B cell (primary cell): Measurements from ENCODE around the gene TCF7. TPM values are rescaled to one million over a fixed set of nuclear protein-coding genes. Genes with fewer than 3 reads are reported as not detected.

ENCODE experiments used
- ATAC-seq: fragments of 200-7000 bp; cut with Tn5 transposase; one replicate; pipeline ENCODE4 v1.10.0; 2021; ENCODE audit warnings: low read depth, mild to moderate bottlenecking, moderate number of reproducible peaks, moderate library complexity
- CTCF ChIA-PET: fragments of 350-600 bp; sonication (Branson Sonifier 250); formaldehyde crosslinking; loops from one replicate; lab custom pipeline; 2021; ENCODE audit warnings: antibody characterized with exemption, inconsistent platforms; lab: Charles Lee
- POLR2A ChIA-PET: fragments of 350-600 bp; sonication (Branson Sonifier 250); formaldehyde crosslinking; loops from one replicate; lab custom pipeline; 2021; ENCODE audit warnings: antibody characterized with exemption; lab: Charles Lee
- DNase-seq: peaks from one replicate; pipeline ENCODE4 v3.0.0; 2013
- H2AFZ ChIP-seq: 2 replicates; pipeline ENCODE4 v1.6.1; 2012; ENCODE audit warnings: mild to moderate bottlenecking, low read depth, low read length; ENCODE audit not compliant: insufficient read depth, poor library complexity, severe bottlenecking
- H3K27ac ChIP-seq, 2 donors: 1 replicate in 1 of 2; 2 replicates in 1 of 2; pipeline ENCODE4 v1.5.1; 2012 to 2013; ENCODE audit warnings: low read length in 2 of 2, mild to moderate bottlenecking in 2 of 2, moderate library complexity in 1 of 2
- H3K27me3 ChIP-seq, 4 experiments: fragments of 200-600 bp in 1 of 4; sonication (generic) in 1 of 4; replicated peaks in 1 of 4; 1 replicate in 2 of 4; 2 replicates in 2 of 4; pipeline versions ENCODE4 v1.6.1 to v1.7.0; 2013 to 2016; ENCODE audit warnings: low read length in 3 of 4, mild to moderate bottlenecking in 2 of 4, mixed read lengths in 1 of 4, moderate library complexity in 1 of 4; ENCODE audit not compliant: insufficient read depth in 4 of 4, control insufficient read depth in 3 of 4; ENCODE audit errors: control extremely low read depth in 1 of 4
- H3K36me3 ChIP-seq, 2 experiments: replicated peaks in 1 of 2; 1 replicate in 1 of 2; 2 replicates in 1 of 2; pipeline versions ENCODE4 v1.6.1 to v1.7.1; 2013; ENCODE audit warnings: low read length in 1 of 2; ENCODE audit not compliant: insufficient read depth in 2 of 2, control insufficient read depth in 1 of 2; ENCODE audit errors: control extremely low read depth in 1 of 2, extremely low read depth in 1 of 2
- H3K4me1 ChIP-seq, 2 donors: fragments of 200-600 bp in 1 of 2; sonication (generic) in 1 of 2; 1 replicate in 1 of 2; 2 replicates in 1 of 2; pipeline versions ENCODE4 v1.5.1 to v1.6.1; 2013 to 2017; ENCODE audit warnings: low read length in 2 of 2; ENCODE audit not compliant: control insufficient read depth in 2 of 2, insufficient read depth in 2 of 2
- H3K4me2 ChIP-seq: replicated peaks from 2 replicates; pipeline ENCODE3; 2012; ENCODE audit warnings: mild to moderate bottlenecking, low read depth, low read length; ENCODE audit not compliant: poor library complexity, severe bottlenecking
- H3K4me3 ChIP-seq, 5 experiments: fragments of 200-600 bp in 1 of 5; sonication (generic) in 1 of 5; 1 replicate in 3 of 5; 2 replicates in 2 of 5; pipeline versions ENCODE4 v1.5.1 to v1.7.0; 2011 to 2016; ENCODE audit warnings: low read length in 4 of 5, mild to moderate bottlenecking in 4 of 5, low read depth in 2 of 5, control low read depth in 1 of 5, moderate library complexity in 1 of 5; ENCODE audit not compliant: insufficient read depth in 1 of 5; ENCODE audit errors: control extremely low read depth in 1 of 5, extremely low read depth in 1 of 5
- H3K79me2 ChIP-seq: fragments of 200-600 bp; sonication (generic); one replicate; pipeline ENCODE4 v1.6.0; 2016; ENCODE audit warnings: low read length; ENCODE audit not compliant: control insufficient read depth, insufficient read depth
- H3K9ac ChIP-seq: fragments of 200-600 bp; sonication (generic); 2 replicates; pipeline ENCODE4 v1.6.1; 2017; ENCODE audit warnings: mild to moderate bottlenecking, low read length, moderate library complexity
- H3K9me3 ChIP-seq, 3 donors: one replicate each; pipeline versions ENCODE4 v1.6.1 to v1.7.1; 2013; ENCODE audit warnings: low read length in 2 of 3; ENCODE audit not compliant: control insufficient read depth in 2 of 3, insufficient read depth in 1 of 3; ENCODE audit errors: control extremely low read depth in 1 of 3
- H4K20me1 ChIP-seq: 2 replicates; pipeline ENCODE4 v1.6.0; 2012; ENCODE audit warnings: mild to moderate bottlenecking, low read length; ENCODE audit not compliant: insufficient read depth, control insufficient read depth, poor library complexity, severe bottlenecking
- H3K27ac Mint-ChIP-seq: one replicate; pipeline ENCODE4 v1.8.0; 2021; ENCODE audit warnings: mixed read lengths
- H3K27me3 Mint-ChIP-seq: one replicate; pipeline ENCODE4 v1.8.0; 2021; ENCODE audit warnings: mixed read lengths
- H3K4me1 Mint-ChIP-seq: one replicate; pipeline ENCODE4 v1.8.0; 2021; ENCODE audit warnings: mixed read lengths
- H3K4me3 Mint-ChIP-seq: one replicate; pipeline ENCODE4 v1.8.0; 2021; ENCODE audit warnings: mixed read lengths
- H3K9me3 Mint-ChIP-seq: one replicate; pipeline ENCODE4 v1.8.0; 2022; ENCODE audit warnings: mixed read lengths; ENCODE audit not compliant: insufficient read depth
- EZH2 ChIP-seq: IDR thresholded peaks from 2 replicates; pipeline ENCODE4 v1.6.1; 2012; ENCODE audit warnings: borderline replicate concordance, low read depth, mild to moderate bottlenecking, moderate library complexity, low read length; ENCODE audit not compliant: insufficient read depth, poor library complexity, severe bottlenecking
- WGBS: methylation state at CpG from one replicate; pipeline ENCODE4 v1.1.5; 2013; ENCODE audit warnings: missing lambda C conversion rate; ENCODE audit not compliant: insufficient coverage; 5-methylcytosine and 5-hydroxymethylcytosine counted together
- intact Hi-C: fragments of 100-400 bp; cut with micrococcal nuclease; formaldehyde crosslinking; loops from one replicate; pipeline ENCODE4 v1.10.0; 2022
- polyA plus RNA-seq: library from polyadenylated mRNA; depleted of rRNA; stranded (reverse); fragments of >200 nt; gene quantifications from 2 replicates; pipeline ENCODE4 v1.2.3, GENCODE V29; 2012
- total RNA-seq, 2 donors: library from RNA; stranded (reverse); fragments of 120-200 nt in 1 of 2; gene quantifications; 1 replicate in 1 of 2; 2 replicates in 1 of 2; pipeline versions ENCODE4 v1.2.3 to v1.2.4, GENCODE V29; 2013 to 2022
- TF ChIP-seq, protein P1 (sequence below): fragments of 200-600 bp; IDR thresholded peaks from one replicate; pipeline ENCODE4 v1.8.0; 2022; ENCODE audit warnings: antibody characterized with exemption, mild to moderate bottlenecking

The TCF7 gene
- total and polyA plus RNA-seq, 2 donors (not counting 1 experiment from before 2014, with no cell fraction given): 26.8 to 61.1 TPM

DNA sequence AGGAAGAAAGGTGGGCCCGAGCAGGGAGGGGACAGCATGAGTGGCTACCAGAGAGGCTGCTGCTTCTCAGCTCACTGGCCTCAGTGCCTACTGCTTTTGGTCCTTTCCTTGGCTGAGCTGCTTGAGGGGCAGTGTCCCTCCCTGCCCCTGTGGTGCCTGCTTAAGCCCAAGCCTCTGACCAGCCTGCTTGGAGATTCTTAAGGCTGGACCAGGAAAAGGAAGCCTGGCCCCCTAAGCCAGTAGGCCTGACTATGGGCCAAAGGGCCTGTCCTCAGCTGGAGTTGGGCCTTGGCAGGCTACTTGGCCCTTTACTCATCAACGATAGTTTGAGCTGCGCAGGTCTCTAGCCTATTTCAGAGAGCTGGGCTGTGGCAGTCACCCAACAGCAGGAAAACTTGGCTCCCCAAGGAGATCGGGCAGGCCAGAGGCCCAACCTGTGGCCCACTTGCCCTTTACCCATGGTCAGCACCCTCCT, 24.9 kb downstream of the TCF7 start:
- peaks cover 57% of the 10 kb centered on the region for H4K20me1 ChIP-seq

More for the DNA sequence above, 24.9 kb downstream of the TCF7 start:
- peaks cover 5 to 34% of the 10 kb centered on the region in 2 donors for H3K4me1 ChIP-seq
- H3K27ac Mint-ChIP-seq: peak overlapping the region; percentile 73
- POLR2A ChIA-PET: interaction anchor here (1.1 to 2.8 kb wide), 2 partner anchors 25 to 39 kb away, joined by 3 to 16 read pairs; partner anchors contain the start of gene TCF7
- H3K4me3 Mint-ChIP-seq: no peak overlapping the region
- intact Hi-C loops: no loop called here
- H3K9me3 Mint-ChIP-seq: no peaks in the 10 kb centered on the region
- no peak overlapping the region for H3K4me2 ChIP-seq
- no peak for ATAC-seq
- peaks cover 38% of the 10 kb centered on the region for H3K4me1 Mint-ChIP-seq
- TF ChIP-seq, protein P1, sequence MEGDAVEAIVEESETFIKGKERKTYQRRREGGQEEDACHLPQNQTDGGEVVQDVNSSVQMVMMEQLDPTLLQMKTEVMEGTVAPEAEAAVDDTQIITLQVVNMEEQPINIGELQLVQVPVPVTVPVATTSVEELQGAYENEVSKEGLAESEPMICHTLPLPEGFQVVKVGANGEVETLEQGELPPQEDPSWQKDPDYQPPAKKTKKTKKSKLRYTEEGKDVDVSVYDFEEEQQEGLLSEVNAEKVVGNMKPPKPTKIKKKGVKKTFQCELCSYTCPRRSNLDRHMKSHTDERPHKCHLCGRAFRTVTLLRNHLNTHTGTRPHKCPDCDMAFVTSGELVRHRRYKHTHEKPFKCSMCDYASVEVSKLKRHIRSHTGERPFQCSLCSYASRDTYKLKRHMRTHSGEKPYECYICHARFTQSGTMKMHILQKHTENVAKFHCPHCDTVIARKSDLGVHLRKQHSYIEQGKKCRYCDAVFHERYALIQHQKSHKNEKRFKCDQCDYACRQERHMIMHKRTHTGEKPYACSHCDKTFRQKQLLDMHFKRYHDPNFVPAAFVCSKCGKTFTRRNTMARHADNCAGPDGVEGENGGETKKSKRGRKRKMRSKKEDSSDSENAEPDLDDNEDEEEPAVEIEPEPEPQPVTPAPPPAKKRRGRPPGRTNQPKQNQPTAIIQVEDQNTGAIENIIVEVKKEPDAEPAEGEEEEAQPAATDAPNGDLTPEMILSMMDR: no peak
- no peak for TF ChIP-seq EZH2
- no peaks in the 10 kb centered on the region for H3K27me3 ChIP-seq
- no peak overlapping the region for H3K9ac ChIP-seq
- CTCF ChIA-PET: interaction anchor here (0.7 to 25.7 kb wide), 16 partner anchors 9 to 1029 kb away, joined by 3 to 644 read pairs (median 5); partner anchors contain the start of gene TCF7
- H2AFZ ChIP-seq: no peak overlapping the region
- H3K36me3 ChIP-seq: peaks cover 0 to 43% of the 10 kb centered on the region in 2 experiments
- H3K79me2 ChIP-seq: peaks cover 17% of the 10 kb centered on the region
- H3K27ac ChIP-seq: peak overlapping the region in 1 of 2 donors; percentile 23
- H3K27me3 Mint-ChIP-seq: no peaks in the 10 kb centered on the region
- DNase-seq: no peak
- H3K4me3 ChIP-seq: no peak overlapping the region
- no peaks in the 10 kb centered on the region for H3K9me3 ChIP-seq
- WGBS: 94% methylated on average over 4 of the region's 4 CpGs
